ENCODE results near the gene PBX4.

DNA sequence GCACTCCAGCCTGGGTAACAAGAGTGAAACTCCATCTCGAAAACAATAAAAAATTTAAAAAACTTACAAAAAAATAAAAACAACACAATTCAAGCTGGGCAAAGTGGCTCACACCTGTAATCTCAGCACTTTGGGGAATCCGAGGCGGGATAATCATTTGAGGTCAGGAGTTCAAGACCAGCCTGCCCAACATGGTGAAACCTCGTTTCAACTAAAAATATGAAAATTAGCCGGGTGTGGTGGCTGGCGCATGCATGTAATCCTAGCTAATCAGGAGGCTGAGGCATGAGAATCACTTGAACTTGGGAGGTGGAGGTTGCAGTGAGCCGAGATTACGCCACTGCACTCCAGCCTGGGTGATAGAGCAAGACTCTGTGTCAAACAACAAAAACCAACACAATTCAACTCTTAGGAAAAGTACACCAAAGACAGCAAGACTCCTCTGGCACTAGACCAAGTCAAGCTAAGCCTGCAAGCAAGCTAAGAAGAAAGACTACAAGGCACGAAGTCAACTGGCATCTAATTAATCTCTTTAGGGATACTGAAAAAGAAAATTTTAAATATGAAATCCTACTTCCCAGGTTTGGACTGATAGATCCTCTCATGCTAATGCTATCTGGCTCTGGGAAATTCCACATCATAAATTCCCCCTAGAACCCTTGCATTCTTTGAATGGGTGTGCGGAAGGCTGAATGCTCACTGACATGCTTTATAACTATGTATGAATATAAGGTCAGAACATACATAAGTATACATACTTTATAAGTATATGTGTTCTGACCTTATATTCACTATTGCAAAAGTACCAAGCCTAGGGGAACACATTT is 7.9 kb downstream of the PBX4 start:
- no peak for TF ChIP-seq CTCF (IDR thresholded peaks at IDR 0.05 in 2 of 3, conservative IDR thresholded peaks at IDR 0.05 in 1 of 3; ENCODE audit: borderline replicate concordance in 1 of 3, insufficient read depth in 1 of 3, low read depth in 2 of 3, low read length in 2 of 3)
- TF ChIP-seq ZNF274 (IDR thresholded peaks at IDR 0.05; ENCODE audit: low read depth, low read length) = no peak
- no peak for TF ChIP-seq POLR2AphosphoS5 (IDR thresholded peaks at IDR 0.05; ENCODE audit: low read depth, low read length)
- no peak for TF ChIP-seq EZH2phosphoT487 (IDR thresholded peaks at IDR 0.05; ENCODE audit: borderline replicate concordance)
- no peak for TF ChIP-seq YY1 (IDR thresholded peaks at IDR 0.05; ENCODE audit: extremely low read depth, insufficient replicate concordance, low read depth, low read length)
- no peak for TF ChIP-seq CEBPB (IDR thresholded peaks at IDR 0.05; ENCODE audit: low read depth)
